ENCODE data around the gene DIP2B.

- TF ChIP-seq GATA3 (IDR thresholded peaks at IDR 0.05; ENCODE audit: low read depth, low read length) = no peak
- no peak for TF ChIP-seq GATA2 (IDR thresholded peaks at IDR 0.05; ENCODE audit: low read depth, low read length)
Measured at GRCh38 chr12:50488801-50489200, 16.0 kb upstream of the DIP2B start.

All from SH-SY5Y (cell line).